Hematopoietic multipotent progenitor cell treated with erythropoietin and hydrocortisone succinate and interleukin-3 and kit ligand, for 4 days (in vitro differentiated cells): Measurements from ENCODE around the gene SSRP1.
"Not testable (repeated sequence)": the region's sequence is repeated elsewhere in the genome, so short reads cannot be mapped to it uniquely, and the experiment has no call there.

Experiments used
- DNase-seq: peaks from one replicate; pipeline ENCODE4 v3.0.0-alpha.2; 2015

The SSRP1 gene

DNA sequence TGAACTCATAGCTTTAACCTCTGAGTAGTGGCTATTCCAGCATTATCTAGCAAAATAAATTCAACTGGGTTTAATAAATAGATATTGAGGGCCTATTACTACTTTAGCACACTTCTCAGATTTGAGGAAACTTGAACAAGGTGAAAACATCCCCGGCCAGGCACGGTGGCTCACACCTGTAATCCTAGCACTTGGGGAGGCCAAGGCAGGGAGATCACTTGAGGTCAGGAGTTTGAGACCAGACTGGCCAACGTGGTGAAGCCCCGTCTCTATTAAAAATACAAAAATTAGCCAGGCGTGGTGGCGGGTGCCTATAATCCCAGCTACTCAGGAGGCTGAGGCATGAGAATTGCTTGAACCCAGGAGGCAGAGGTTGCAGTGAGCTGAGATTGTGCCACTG, 1.2 kb upstream of the SSRP1 start:
- DNase-seq, result not testable (repeated sequence)

DNA sequence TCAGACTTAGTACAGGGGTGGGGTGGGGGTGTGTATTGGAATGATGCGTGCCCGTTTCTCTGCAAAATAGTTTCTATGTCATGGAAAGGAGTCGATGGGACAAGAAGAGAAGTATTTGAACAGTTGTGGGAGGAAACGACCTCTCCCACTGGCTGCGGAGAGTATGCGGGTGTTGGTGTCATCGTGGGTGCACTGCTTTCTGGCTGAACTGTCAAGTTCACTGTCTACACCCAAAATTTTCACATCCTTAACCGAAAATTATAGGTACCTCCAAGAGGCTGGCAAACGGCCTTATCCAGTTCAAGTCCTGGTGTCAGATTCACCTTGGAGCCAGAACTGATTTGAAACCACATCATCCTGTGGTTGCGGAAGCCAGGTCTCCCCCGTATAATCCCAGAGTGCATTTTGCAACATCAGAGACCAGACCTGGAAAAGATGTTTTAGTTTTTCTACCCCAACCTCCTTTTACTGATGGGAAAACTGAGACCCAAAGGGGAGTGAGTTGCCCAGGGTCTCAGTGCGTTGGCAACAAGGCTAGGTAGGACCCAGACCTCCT, 497 bp upstream of the SSRP1 start:
- DNase-seq, result no peak

DNA sequence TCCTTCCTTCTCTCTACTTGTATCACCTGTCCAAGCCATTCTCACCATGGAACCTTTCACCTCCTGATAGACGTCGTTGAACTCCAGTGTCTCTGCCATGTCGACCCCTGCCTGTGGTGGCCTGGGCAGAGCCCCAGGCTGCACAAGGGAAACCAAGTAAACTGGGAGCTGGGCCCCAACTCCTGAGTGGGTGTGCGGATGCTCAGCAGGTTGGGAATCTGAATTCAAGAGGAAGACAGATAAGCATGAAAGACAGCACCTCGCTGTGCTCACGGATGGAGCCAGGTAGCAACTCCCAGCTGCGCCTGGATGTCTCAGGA, 709 bp downstream of the SSRP1 start:
- DNase-seq, result no peak

DNA sequence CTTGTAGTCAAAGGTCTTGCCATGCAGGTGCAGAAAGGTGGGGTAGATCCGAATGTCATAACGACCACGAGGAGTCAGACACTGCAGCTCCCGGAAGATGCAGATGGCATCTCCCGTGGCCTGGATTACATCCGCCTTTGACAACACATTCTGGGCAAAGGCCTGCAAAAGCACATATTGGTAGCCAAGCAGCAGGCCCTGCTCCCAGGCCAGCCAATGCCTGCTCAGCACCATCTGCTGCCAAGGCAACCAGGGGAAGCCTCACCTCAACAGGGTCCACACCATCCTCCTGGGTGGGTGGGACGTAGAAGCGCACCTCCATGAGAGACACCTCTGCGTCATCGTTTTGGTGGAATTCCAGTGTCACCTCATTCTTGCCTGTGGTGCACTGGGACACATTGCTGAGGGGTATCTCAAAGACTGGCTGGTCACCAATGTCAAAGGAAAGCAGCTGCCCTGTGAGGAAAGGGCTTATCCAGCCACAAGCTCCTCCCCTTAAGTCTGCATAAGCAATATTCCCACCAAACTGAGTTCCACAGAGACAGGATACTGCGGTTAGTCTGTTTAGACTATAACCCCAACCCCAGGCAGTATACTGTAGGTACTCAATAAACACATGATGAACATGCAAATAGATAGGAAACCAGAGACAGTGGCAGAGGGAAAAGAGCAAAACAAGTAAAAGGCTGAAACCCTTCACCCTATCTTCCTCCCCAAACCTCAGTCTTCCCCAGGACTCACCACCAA, 2.8 kb downstream of the SSRP1 start:
- DNase-seq, result no peak

DNA sequence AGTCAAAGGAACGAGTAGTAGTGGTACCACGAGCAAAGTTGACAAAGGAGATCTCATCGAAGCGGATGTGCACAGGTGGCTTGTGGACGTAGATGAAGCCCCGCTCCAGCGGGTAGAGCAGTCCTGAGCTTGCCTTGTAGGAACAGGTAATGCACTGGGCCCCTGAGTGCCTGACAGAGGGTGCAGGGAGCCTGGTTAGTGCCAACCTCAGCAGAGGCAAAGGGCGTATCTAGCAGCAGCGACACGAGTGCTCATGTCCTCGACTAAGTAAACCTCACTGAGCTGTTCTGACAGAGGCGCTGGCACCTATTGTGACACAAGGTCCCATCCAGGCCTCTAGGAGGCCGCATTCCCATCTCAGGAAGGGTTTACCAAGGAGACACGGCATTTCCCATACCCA, 4.0 kb downstream of the SSRP1 start:
- no peak for DNase-seq

DNA sequence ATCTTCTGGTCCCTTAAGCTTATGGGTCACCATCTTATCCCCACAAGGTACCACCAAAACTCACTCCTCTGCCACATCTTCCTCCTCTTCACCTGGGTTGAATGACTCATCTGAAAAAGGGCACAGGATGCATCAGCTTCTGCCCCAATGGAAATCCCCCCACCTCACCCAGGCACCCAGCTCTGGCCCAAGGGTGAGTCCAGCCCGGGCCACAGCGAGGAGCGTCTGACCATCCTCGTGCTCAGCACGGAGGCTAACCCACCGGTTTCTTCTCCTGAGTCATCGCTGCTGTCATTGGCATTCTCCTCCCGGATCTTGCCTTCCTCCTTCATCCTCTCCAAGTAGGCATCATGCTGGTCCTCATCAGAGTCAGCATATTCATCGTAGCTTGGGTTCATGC, 5.7 kb downstream of the SSRP1 start:
- DNase-seq, result no peak

DNA sequence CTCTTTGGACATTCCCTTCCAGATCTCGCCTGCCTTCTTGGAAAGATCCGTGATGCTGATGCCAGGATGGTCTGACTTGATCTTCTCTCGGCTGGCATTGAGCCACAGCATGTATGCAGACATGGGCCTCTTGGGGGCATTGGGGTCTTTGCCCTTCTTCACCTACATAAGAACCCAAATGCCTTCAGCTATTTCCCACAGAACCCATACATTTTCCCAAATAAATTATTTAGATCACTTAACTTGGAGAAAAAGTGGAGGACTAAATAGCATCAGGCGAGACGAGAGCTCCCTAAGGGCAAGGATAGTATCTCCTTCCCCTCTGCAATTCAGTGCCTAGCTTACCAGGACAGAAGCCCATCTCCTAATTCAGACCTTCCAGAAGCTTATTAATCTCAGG, 8.0 kb downstream of the SSRP1 start:
- no peak for DNase-seq

DNA sequence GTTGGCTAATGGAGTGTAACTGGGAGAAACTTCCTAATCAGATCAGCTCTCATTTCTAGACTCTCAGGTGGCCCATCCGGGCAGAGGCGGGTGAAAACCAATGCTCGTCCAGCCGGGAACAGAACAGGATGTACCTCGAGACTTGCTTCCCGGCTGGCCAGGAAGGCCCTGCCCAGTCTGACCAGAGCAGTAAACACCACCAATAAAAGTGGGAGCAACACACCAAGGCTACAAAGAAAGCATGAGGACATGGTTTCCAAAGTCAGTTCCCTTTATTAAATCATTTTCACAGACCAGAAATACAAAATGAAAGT, 10.0 kb downstream of the SSRP1 start:
- DNase-seq, result no peak

DNA sequence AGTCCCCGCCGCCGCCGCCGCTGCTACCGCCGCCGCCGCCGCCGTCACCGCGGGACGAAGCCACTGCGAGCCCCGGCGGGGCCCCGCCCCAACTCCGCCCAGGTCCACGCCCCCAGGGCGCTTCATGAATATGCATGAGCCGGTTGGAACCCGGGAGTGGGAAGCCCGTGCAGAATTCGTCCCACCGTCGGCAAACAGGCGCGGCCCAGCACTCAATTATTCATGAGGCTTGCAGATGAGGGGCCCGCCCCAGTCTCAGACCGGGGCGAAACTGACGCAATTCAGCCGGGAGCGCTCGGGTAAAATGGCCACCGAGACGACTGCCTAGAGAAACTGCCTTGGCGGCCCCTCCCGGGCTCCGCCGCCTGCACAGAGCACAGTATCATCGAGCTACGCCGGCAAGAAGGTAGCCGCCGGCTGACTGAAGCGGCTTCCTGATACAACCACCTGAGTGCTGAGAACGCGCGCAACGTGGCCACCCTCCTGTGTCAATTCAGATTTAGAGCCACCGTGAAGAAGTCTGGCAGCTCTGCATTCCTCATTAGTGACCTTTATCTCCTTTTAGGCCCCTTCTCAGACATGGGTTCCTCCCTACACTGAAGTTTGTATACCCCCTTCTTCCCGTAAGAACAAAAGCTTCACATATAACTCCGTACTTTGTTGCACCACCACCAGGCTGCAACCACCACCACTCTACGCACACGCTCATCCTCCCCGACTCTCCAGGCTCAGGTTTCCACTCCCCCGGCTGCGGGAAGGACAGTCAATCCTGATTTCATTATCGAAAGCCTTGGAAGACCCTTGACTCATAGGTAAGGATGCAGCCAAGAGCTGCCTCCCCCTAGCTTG, 10.6 kb downstream of the SSRP1 start, which contains the start of gene TNKS1BP1:
TSS of gene TNKS1BP1 (minus strand) at position 67 of the 849 bp plus-strand sequence. CDS start 3,067 bp downstream, outside the sequence.
- DNase-seq, result peak; percentile 97

DNA sequence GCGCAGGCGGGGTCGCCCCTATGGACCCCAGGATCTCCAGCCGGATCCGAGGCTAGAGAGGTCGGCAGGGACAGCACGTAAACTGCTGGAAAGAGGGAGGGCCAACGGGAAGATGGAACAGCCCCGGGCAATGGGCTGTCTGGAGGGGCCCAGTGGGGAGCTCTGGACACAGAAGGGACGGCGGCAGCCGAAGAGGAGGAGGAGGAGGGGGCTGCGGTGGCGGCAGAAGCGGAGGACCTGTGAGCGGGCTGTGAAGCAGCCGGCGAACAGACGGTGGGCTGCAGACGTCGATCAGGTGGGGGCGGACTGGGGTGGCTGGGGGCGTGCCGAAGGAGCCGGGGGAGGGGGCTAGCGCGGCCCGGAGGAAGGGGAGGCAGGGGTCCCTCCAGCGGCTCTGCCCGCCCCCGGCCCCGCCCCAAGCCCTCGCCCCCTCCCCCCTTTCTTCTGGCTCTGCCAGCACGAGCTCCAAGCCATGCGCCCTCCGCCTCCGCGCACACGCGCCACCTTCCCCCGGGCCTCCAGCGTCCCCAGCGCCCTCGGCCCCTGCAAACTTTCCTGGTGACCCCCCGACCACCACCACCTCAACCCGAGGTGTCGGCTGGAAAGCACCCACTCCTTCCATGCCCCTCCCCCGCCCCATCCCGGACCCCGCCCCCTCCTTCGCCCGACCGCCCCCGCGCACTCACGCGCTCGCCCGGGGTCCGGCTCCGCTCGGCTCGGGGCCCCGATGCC, 11.4 kb downstream of the SSRP1 start:
- peak; percentile 53 for DNase-seq

DNA sequence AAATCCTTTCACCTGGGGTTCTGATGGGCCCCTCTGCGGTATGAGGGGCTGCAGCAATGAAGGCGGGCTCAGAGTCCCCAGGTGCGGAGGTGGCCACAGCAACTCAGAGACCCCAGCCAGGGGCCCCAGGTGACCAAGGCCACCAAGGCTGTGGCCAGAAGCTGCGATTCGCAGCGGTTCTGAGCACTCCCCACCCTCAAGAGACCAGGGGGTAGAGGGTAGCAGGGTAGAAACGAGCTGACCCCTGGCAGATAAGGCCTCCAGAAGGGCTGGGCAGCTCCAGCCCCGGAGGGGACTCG, 11.9 kb downstream of the SSRP1 start:
- no peak for DNase-seq

DNA sequence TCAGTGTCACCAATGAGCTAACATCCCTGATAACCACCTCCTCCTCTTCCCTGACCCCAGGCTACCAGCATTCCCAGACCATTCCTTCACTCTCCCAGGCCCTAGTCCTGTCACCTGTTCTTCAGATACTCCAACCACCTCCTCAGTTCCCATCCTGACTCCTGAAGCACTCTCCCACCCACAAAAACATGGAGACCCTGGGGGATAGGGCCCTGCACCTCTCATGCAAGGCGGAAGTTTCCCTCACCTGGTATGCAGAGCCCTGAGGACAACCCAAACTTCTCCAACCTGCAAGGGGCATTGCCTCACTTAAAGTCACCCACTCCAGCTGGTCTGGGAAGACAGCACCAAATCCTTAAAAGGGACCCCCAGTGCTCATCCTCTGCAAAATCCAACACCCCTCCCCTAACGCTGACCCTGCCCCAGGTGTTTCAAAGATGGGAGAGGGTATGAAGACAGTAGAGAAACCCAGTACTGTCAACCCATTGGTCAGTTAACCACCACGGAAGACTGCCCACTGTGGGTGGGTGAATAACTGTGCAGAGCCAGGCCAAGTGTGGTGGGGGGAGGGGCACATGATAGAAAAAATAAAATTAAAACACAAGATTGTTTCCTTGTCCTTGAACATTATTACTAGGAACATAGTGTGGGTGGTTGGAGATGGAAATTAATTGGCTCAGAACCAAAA, 12.4 kb downstream of the SSRP1 start:
- peak; percentile 37 for DNase-seq

DNA sequence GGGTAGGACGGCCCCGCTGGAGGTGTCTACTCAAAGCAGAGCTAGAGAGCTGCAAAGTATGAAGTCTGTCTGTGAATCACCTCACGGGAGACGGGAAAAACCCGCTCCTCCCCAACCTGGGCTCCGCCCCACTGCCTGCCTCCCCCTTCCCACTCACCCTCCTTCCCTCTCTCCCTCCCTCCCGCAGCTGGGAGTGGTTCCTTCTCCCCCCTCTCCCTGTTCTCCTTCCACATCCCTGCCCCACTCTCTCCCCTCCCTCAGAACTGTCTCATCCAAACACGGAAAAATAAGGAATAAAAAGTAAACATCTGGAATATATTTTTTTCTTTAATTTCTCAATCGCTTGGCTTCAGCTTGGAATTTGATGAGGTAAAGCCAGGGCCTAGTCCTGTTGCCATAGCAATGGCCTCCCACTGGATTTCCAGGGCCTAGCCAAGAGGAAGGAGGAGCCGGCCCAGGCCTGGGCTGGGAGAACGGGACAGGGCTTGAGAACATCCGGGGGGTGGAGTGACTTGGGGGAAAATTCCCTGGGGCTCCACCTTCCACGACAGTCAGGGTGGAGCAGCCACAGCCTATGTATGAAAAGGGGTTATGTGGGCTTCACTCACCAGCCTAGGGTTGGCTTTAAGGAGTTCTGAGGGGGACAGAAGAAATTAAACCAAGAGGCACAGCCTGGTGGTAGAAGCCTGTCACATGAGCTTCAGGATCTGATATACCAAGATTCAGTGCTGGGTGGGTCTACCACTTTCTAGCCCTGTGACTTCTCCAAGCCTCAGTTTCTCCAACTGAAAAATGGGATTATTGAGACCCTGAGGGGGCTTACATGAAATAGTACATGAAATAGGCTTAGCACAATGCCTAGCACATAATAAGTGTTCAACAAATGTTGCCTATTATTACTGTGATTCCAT, 13.2 kb downstream of the SSRP1 start:
- peak; percentile 50 for DNase-seq

DNA sequence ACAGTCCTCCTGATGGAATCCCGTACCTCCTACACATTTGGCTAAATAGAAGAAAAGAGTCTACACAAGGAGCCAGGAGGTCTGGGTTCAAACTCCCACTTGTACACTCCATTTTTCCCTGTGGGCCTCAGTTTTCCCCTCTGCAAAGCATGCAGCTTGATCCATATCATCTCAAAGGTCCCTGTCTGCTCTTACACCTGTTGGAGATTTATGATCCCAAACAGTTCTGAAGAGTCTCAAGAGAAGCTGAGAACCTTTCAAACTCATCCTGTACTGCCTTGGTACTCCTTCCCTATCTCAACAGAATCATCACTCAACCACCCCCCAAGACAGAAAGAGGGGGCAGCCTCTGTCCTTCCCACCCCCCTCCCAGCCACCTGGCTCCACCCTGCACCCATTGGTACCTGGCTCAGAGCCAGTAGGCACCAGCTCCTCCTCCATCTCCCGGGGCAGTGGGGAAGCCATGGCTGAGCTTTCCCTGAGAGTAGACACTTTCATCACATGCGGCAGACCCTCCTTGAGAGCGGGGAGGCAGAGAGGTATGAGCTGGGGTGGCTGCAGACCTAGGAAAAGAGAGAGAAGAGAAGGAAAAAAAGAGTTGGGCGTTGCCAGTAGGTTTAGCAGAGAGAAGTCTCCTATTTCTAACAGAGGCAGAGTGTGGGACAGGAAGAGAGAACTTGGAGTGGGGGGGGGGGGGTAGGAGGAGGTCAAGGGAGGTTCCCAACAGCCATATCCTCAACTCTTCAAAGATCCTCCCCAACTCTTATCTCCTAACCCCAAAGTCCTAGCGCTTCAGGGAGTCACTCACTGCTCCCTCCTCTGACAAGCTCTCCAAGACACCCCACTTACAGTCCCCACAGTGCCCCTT, 14.1 kb downstream of the SSRP1 start:
- DNase-seq, result peak; percentile 89

DNA sequence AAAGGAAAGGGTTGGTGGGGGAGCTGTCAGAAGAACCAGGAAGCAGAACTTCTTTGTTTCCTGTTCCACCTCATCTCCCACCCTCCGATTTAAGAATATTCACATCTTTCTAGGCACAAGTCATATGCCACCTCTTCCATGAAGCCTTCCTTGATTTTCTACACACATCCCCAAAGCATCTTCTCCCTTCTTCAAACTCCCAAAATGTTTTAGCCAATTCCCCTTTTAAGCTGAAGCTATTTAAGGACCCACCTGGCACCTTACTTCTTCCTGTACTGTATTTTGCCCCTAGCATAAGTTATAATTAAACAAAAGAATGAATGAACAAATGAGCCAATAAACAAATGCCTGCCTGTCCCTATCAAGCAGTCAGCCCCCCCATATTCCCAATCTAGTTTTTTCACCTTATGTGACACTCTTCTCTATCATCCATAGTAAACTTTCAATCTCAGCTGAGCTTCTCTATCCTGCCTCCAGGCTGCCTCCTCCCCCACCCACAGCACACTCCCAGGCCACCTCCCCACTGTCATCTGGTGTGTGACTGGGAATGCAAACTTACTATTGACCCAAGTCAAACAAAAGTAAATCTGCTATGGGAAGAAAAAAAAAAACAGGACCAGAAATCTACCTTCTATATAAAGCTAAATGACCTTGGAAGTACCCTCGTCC, 14.8 kb downstream of the SSRP1 start:
- no peak for DNase-seq

DNA sequence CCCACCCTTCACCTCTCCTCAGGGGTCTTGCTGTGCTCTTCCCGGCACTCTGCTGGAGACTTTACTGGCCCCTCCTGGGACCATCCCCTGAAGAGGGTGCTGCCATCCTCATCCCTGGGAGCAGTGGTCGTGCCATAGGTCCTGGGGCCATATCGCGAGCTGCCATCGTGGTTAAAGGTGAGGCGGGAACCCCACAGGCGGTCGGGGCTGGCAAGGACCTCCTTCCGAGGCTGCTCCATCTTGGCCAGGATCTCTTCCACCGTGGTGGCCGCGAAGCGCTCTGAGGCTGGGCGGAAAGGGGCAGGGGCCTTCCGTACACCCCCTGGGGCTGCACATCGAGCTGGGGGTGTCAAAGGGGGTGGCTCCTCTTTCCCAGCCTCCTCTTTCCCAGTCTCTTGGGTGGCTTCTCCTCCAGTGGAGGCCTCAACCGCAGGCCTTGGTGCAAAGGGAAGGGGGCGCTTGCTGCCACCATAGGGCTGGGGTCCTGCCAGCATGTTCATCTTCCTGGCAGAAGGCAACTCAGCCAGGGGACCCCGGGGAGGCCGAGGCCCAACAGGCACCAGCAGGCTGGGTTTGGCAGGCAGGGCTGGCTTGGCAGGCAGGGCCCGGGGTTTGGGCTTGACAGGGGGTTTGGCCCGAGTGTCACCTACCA, 15.5 kb downstream of the SSRP1 start:
- DNase-seq, result no peak

DNA sequence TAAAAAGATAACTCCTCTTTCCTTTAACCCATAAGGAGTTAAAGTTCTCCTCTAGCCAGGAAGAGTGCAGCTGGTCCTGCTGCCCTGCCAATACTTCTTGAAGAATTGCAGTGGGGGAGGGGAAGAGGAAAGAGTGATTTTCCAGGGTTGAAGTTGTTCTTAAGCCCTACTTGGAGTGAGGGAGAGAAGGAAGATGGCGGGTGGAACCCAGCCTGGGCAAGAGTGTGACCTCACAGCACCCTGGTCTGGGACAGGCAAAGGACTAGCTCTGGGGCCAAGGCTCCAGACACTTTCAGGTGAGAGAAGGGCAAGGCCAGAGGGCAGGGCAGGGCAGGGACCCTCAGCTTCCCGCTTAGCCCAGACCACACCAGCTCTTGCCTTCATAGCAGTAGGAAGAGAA, 17.5 kb downstream of the SSRP1 start:
- no peak for DNase-seq

DNA sequence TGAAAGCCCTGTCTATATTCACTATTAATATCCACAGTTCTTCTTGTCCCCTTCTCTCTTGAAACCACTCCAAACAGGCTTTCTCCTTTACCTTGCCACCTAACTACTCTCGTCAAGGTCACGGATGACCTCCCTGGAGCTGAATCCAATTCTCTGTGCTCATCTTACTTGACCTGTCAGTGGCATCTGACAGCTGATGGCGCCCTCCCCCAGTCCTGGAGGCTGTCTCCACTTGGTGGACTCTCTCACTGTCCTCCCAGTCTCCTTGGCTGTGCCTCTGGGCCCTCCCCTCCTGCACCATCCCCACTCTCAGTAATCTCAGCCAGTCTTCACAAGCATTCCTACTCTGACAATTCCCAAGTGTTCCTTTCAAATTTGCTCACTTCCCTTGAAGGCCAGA, 19.7 kb downstream of the SSRP1 start:
- no peak for DNase-seq

DNA sequence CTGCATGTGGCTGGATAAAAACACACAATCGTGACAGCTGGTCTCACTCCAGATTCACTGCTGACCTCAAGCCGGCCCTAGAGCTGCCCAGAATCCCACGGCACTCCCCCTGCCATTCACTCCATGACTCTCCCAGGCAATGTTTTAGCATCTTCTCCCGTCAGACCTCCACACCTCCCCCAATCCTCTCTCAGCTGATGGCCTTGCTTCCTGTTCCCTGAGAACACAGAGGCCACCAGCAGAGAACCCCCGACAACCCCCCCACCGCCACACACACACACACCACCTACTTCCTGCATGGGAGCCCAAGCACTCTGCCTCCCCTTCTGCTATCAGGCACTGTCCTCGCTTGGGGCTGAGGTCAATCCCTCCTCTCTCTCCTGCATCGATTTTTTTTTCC, 20.2 kb downstream of the SSRP1 start:
- peak; percentile 79 for DNase-seq
